ENCODE data around the gene HOXB3. TPM values are rescaled to one million over a fixed set of nuclear protein-coding genes. Genes with fewer than 3 reads are reported as not detected.

Gene HOXB3
- total RNA-seq, 1 donor from 2014 or later, result not detected

GRCh38 chr17:48598736-48599135 is 8.7 kb upstream of the HOXB3 start:
- Mint-ChIP-seq H3K4me3 (ENCODE audit: unreplicated experiment) (no peak overlapping the region), H3K36me3 (ENCODE audit: low read depth, unreplicated experiment) (no peaks in the 10 kb centered on the region), H3K27ac (ENCODE audit: unreplicated experiment) (no peak overlapping the region), H3K9me3 (ENCODE audit: unreplicated experiment) (peaks cover 50% of the 10 kb centered on the region), H3K4me1 (ENCODE audit: low read depth, unreplicated experiment) (no peaks in the 10 kb centered on the region), H3K27me3 (ENCODE audit: low read depth, unreplicated experiment) (peaks cover 95% of the 10 kb centered on the region)
- TF ChIP-seq CTCF (IDR thresholded peaks at IDR 0.05; ENCODE audit: insufficient read depth, low read depth, low read length), result no peak
- no peak for TF ChIP-seq EZH2 (IDR thresholded peaks at IDR 0.05; ENCODE audit: insufficient read depth, low read length)
- H3K27me3 ChIP-seq (ENCODE audit: insufficient read depth, low read length), result peaks cover 96% of the 10 kb centered on the region
- DNase-seq (ENCODE audit: low read depth) (no peak), FAIRE-seq (no peak)
- H3K27ac ChIP-seq (ENCODE audit: low read depth, low read length), result no peak overlapping the region
- H3K9ac ChIP-seq (ENCODE audit: low read length), result no peak overlapping the region
- peak overlapping the region; percentile 84 for H3K4me2 ChIP-seq (ENCODE audit: low read length)
- peaks cover 26% of the 10 kb centered on the region for H4K20me1 ChIP-seq (ENCODE audit: insufficient read depth, low read length)
- no peaks in the 10 kb centered on the region for H3K79me2 ChIP-seq (ENCODE audit: insufficient read depth, low read length)
- H3K36me3 ChIP-seq (ENCODE audit: insufficient read depth, low read length), result no peaks in the 10 kb centered on the region
- H3K4me3 ChIP-seq (ENCODE audit: insufficient read depth, low read depth, low read length), result no peak overlapping the region
- H2AFZ ChIP-seq (ENCODE audit: low read depth, low read length), result no peak overlapping the region
- H3K4me1 ChIP-seq (ENCODE audit: insufficient read depth, low read length), result peaks cover 18% of the 10 kb centered on the region
- H3K9me3 ChIP-seq (ENCODE audit: insufficient read depth, low read depth, low read length), result no peaks in the 10 kb centered on the region

- H3K27ac Mint-ChIP-seq (ENCODE audit: unreplicated experiment), result peak overlapping the region; percentile 41
- no peak overlapping the region for H3K27ac ChIP-seq (ENCODE audit: low read depth, low read length)
- peaks cover 26% of the 10 kb centered on the region for H4K20me1 ChIP-seq (ENCODE audit: insufficient read depth, low read length)
- H3K4me3 ChIP-seq (ENCODE audit: insufficient read depth, low read depth, low read length), result peak overlapping the region; percentile 59
- H3K27me3 Mint-ChIP-seq (ENCODE audit: low read depth, unreplicated experiment), result peaks cover 94% of the 10 kb centered on the region
- peaks cover 45% of the 10 kb centered on the region for H3K9me3 Mint-ChIP-seq (ENCODE audit: unreplicated experiment)
- no peak for FAIRE-seq
- H3K4me2 ChIP-seq (ENCODE audit: low read length), result peak overlapping the region; percentile 84
- no peaks in the 10 kb centered on the region for H3K36me3 Mint-ChIP-seq (ENCODE audit: low read depth, unreplicated experiment)
- H3K4me3 Mint-ChIP-seq (ENCODE audit: unreplicated experiment), result no peak overlapping the region
- peaks cover 91% of the 10 kb centered on the region for H3K27me3 ChIP-seq (ENCODE audit: insufficient read depth, low read length)
- peak overlapping the region; percentile 69 for H2AFZ ChIP-seq (ENCODE audit: low read depth, low read length)
- no peaks in the 10 kb centered on the region for H3K36me3 ChIP-seq (ENCODE audit: insufficient read depth, low read length)
- peak overlapping the region; percentile 59 for H3K9ac ChIP-seq (ENCODE audit: low read length)
- no peak for DNase-seq (ENCODE audit: low read depth)
- peaks cover 18% of the 10 kb centered on the region for H3K4me1 ChIP-seq (ENCODE audit: insufficient read depth, low read length)
- H3K79me2 ChIP-seq (ENCODE audit: insufficient read depth, low read length), result peaks cover 2% of the 10 kb centered on the region
- TF ChIP-seq EZH2 (IDR thresholded peaks at IDR 0.05; ENCODE audit: insufficient read depth, low read length), result peak; percentile 97
- TF ChIP-seq CTCF (IDR thresholded peaks at IDR 0.05; ENCODE audit: insufficient read depth, low read depth, low read length), result no peak
- H3K9me3 ChIP-seq (ENCODE audit: insufficient read depth, low read depth, low read length), result no peaks in the 10 kb centered on the region
- H3K4me1 Mint-ChIP-seq (ENCODE audit: low read depth, unreplicated experiment), result no peaks in the 10 kb centered on the region
These were observed 8.0 kb upstream of the HOXB3 start for GRCh38 chr17:48597778-48598631.

- peaks cover 7% of the 10 kb centered on the region for H3K79me2 ChIP-seq (ENCODE audit: insufficient read depth, low read length)
- DNase-seq (ENCODE audit: low read depth), result no peak
- peak overlapping the region; percentile 59 for H3K9ac ChIP-seq (ENCODE audit: low read length)
- peaks cover 91% of the 10 kb centered on the region for H3K27me3 ChIP-seq (ENCODE audit: insufficient read depth, low read length)
- TF ChIP-seq CTCF (IDR thresholded peaks at IDR 0.05; ENCODE audit: insufficient read depth, low read depth, low read length) (no peak), EZH2 (IDR thresholded peaks at IDR 0.05; ENCODE audit: insufficient read depth, low read length) (no peak)
- Mint-ChIP-seq H3K4me3 (ENCODE audit: unreplicated experiment) (no peak overlapping the region), H3K4me1 (ENCODE audit: low read depth, unreplicated experiment) (no peaks in the 10 kb centered on the region), H3K36me3 (ENCODE audit: low read depth, unreplicated experiment) (no peaks in the 10 kb centered on the region), H3K27ac (ENCODE audit: unreplicated experiment) (no peak overlapping the region), H3K9me3 (ENCODE audit: unreplicated experiment) (peaks cover 47% of the 10 kb centered on the region), H3K27me3 (ENCODE audit: low read depth, unreplicated experiment) (peaks cover 94% of the 10 kb centered on the region)
- FAIRE-seq, result no peak
- H4K20me1 ChIP-seq (ENCODE audit: insufficient read depth, low read length), result peaks cover 26% of the 10 kb centered on the region
- no peaks in the 10 kb centered on the region for H3K9me3 ChIP-seq (ENCODE audit: insufficient read depth, low read depth, low read length)
- no peak overlapping the region for H3K27ac ChIP-seq (ENCODE audit: low read depth, low read length)
- H3K4me3 ChIP-seq (ENCODE audit: insufficient read depth, low read depth, low read length), result peak overlapping the region; percentile 59
- peak overlapping the region; percentile 69 for H2AFZ ChIP-seq (ENCODE audit: low read depth, low read length)
- H3K36me3 ChIP-seq (ENCODE audit: insufficient read depth, low read length), result no peaks in the 10 kb centered on the region
- peak overlapping the region; percentile 84 for H3K4me2 ChIP-seq (ENCODE audit: low read length)
- H3K4me1 ChIP-seq (ENCODE audit: insufficient read depth, low read length), result peaks cover 18% of the 10 kb centered on the region
These were observed 7.4 kb upstream of the HOXB3 start for GRCh38 chr17:48597528-48597777.

Data from astrocyte (in vitro differentiated cells and primary cell).